Measurements from ENCODE around the gene VAV3. TPM values are rescaled to one million over a fixed set of nuclear protein-coding genes. Genes with fewer than 3 reads are reported as not detected.

Gene VAV3
- polyA plus RNA-seq, 1 donor (not counting 4 experiments of a cell fraction or from before 2014, with no cell fraction given), result 19.6 TPM

DNA sequence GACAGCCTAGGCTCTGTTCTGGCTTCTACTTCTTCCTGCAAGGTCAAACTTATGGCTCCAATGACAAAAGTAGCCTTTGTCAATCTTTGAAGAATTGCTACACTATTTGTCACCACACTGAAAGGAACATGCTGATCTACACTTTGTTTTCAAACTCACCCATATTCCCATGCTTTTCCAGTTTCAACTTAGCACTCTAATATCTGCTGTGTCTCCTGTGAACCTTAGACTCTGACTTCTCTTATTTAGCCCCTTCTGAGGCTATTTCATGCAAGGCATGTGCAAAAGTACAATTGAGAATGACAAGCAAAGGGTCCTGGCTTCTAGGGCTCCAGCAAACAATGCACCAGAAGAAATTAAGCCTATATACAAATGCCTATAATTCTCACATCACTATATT, 374.9 kb downstream of the VAV3 start:
- Histone ChIP-seq H3K4me1 (ENCODE audit: control insufficient read depth, extremely low read depth, insufficient read depth, low read length) (peaks cover 15% of the 10 kb centered on the region), H3K36me3 (ENCODE audit: control insufficient read depth in 2 of 2, extremely low read depth in 1 of 2, insufficient read depth in 2 of 2, low read length in 2 of 2) (no peaks in the 10 kb centered on the region), H2AFZ (ENCODE audit: control insufficient read depth, low read length) (no peak overlapping the region), H3K9me3 (ENCODE audit: control insufficient read depth, low read depth, low read length) (no peaks in the 10 kb centered on the region), H3K4me3 (ENCODE audit: control insufficient read depth in 2 of 3, extremely low read depth in 1 of 3, insufficient read depth in 2 of 3, low read depth in 1 of 3, low read length in 3 of 3) (no peak overlapping the region), H3K27me3 (ENCODE audit: control insufficient read depth, extremely low read depth, insufficient read depth, low read length) (no peaks in the 10 kb centered on the region), H3K9ac (ENCODE audit: control insufficient read depth, extremely low read depth, insufficient read depth, low read length) (no peak overlapping the region), H3K27ac (ENCODE audit: control insufficient read depth, insufficient read depth, low read length) (no peak overlapping the region), H4K20me1 (ENCODE audit: control insufficient read depth, extremely low read depth, insufficient read depth, low read length) (no peaks in the 10 kb centered on the region), H3K79me2 (ENCODE audit: control insufficient read depth, insufficient read depth, low read length) (no peaks in the 10 kb centered on the region), H3K9me1 (ENCODE audit: control insufficient read depth, extremely low read depth, insufficient read depth, low read length) (no peaks in the 10 kb centered on the region), H3K4me2 (ENCODE audit: control insufficient read depth, extremely low read depth, insufficient read depth, low read depth, low read length) (no peak overlapping the region)
- DNase-seq (ENCODE audit: low read depth, low spot score) (no peak), FAIRE-seq (no peak)
- dilution Hi-C loops (cut with MboI; ENCODE audit: extremely low pct_ligation_motif_present, low sequenced_read_pairs), result no loop called here
- TF ChIP-seq, protein P1, sequence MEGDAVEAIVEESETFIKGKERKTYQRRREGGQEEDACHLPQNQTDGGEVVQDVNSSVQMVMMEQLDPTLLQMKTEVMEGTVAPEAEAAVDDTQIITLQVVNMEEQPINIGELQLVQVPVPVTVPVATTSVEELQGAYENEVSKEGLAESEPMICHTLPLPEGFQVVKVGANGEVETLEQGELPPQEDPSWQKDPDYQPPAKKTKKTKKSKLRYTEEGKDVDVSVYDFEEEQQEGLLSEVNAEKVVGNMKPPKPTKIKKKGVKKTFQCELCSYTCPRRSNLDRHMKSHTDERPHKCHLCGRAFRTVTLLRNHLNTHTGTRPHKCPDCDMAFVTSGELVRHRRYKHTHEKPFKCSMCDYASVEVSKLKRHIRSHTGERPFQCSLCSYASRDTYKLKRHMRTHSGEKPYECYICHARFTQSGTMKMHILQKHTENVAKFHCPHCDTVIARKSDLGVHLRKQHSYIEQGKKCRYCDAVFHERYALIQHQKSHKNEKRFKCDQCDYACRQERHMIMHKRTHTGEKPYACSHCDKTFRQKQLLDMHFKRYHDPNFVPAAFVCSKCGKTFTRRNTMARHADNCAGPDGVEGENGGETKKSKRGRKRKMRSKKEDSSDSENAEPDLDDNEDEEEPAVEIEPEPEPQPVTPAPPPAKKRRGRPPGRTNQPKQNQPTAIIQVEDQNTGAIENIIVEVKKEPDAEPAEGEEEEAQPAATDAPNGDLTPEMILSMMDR (optimal IDR thresholded peaks at IDR 0.05 in 1 of 3, IDR thresholded peaks at IDR 0.05 in 1 of 3, conservative IDR thresholded peaks at IDR 0.05 in 1 of 3; ENCODE audit: extremely low read depth in 1 of 3, insufficient read depth in 2 of 3, low read length in 3 of 3), result no peak
- no peak for TF ChIP-seq EZH2 (IDR thresholded peaks at IDR 0.05; ENCODE audit: low read length)

DNA sequence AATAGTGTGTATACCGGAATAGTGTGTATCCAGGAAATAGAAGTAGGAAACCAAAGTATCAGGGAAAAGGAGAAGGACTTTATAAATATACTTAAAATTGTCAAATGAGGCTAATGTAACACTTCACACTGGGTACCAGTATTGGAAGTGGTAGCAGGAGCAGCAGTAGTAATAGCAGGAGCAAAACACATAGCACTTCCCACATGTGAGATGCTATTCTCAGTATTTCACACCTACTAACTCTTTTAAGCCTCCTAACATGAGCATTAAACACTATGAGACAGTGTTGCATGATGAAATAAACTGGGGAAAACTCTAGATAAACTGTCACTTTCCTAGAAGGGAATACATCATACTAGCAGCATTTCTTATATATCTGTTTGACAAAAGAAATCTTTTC, 376.7 kb downstream of the VAV3 start:
- H2AFZ ChIP-seq (ENCODE audit: control insufficient read depth, low read length), result no peak overlapping the region
- no peaks in the 10 kb centered on the region for H3K79me2 ChIP-seq (ENCODE audit: control insufficient read depth, insufficient read depth, low read length)
- TF ChIP-seq, protein P1 (optimal IDR thresholded peaks at IDR 0.05 in 1 of 3, IDR thresholded peaks at IDR 0.05 in 1 of 3, conservative IDR thresholded peaks at IDR 0.05 in 1 of 3; ENCODE audit: extremely low read depth in 1 of 3, insufficient read depth in 2 of 3, low read length in 3 of 3), result no peak
- TF ChIP-seq EZH2 (IDR thresholded peaks at IDR 0.05; ENCODE audit: low read length), result no peak
- no peaks in the 10 kb centered on the region for H4K20me1 ChIP-seq (ENCODE audit: control insufficient read depth, extremely low read depth, insufficient read depth, low read length)
- no peak overlapping the region for H3K4me2 ChIP-seq (ENCODE audit: control insufficient read depth, extremely low read depth, insufficient read depth, low read depth, low read length)
- FAIRE-seq (no peak), DNase-seq (ENCODE audit: low read depth, low spot score) (no peak)
- H3K36me3 ChIP-seq (ENCODE audit: control insufficient read depth in 2 of 2, extremely low read depth in 1 of 2, insufficient read depth in 2 of 2, low read length in 2 of 2), result no peaks in the 10 kb centered on the region
- H3K9ac ChIP-seq (ENCODE audit: control insufficient read depth, extremely low read depth, insufficient read depth, low read length), result no peak overlapping the region
- H3K27ac ChIP-seq (ENCODE audit: control insufficient read depth, insufficient read depth, low read length), result no peak overlapping the region
- H3K27me3 ChIP-seq (ENCODE audit: control insufficient read depth, extremely low read depth, insufficient read depth, low read length), result no peaks in the 10 kb centered on the region
- peaks cover 2% of the 10 kb centered on the region for H3K4me1 ChIP-seq (ENCODE audit: control insufficient read depth, extremely low read depth, insufficient read depth, low read length)
- no peaks in the 10 kb centered on the region for H3K9me1 ChIP-seq (ENCODE audit: control insufficient read depth, extremely low read depth, insufficient read depth, low read length)
- dilution Hi-C loops (cut with MboI; ENCODE audit: extremely low pct_ligation_motif_present, low sequenced_read_pairs), result no loop called here
- H3K9me3 ChIP-seq (ENCODE audit: control insufficient read depth, low read depth, low read length), result no peaks in the 10 kb centered on the region
- H3K4me3 ChIP-seq (ENCODE audit: control insufficient read depth in 2 of 3, extremely low read depth in 1 of 3, insufficient read depth in 2 of 3, low read depth in 1 of 3, low read length in 3 of 3), result no peak overlapping the region
